ENCODE results near the gene ETV1. TPM values are rescaled to one million over a fixed set of nuclear protein-coding genes. Genes with fewer than 3 reads are reported as not detected.

The ETV1 gene
- total and polyA plus RNA-seq, 9 donors, result 0.60 to 6.3 (median 2.3) TPM

DNA sequence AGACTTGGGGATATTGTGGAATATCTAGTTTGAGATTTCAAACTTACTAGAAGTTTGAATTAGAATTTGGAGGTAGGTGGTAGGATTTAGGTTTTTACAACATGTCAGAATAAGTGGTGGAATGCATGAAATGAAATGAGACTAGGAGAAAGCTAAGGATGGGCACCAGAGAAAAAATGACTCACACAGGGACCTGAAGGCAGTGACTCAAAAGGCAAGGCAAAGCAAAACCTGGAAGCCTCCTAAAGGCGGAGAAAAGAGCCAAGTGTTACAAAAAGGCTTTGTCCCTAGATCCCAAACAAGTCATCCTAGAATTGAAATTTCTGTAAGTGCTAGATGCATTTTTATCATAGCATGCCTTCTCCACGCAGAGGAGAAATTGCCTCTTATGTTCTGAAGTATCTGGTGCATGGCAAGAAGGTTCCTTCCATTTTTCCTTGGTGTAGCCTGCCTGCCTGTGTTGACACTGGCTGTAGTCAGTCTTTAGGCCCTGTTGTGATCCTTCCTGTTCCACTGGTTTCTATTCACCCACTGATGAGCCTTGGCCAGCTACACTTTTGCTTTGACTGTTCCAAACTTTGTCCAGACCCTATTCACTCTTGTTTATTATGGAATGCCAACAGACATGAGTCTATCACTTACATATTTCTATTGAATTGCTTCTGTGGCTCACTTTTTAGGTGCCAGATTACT is 109.3 kb downstream of the ETV1 start:
- Histone ChIP-seq H3K27ac (no peak overlapping the region), H3K27me3 (no peaks in the 10 kb centered on the region), H3K9me3 (no peaks in the 10 kb centered on the region), H3K4me1 (ENCODE audit: insufficient read depth) (no peaks in the 10 kb centered on the region), H3K4me3 (no peak overlapping the region), H3K36me3 (no peaks in the 10 kb centered on the region)
- intact Hi-C loops (cut with DNase I), result loop anchor here in 1 of 4 donors (5.0 kb wide), 1 partner anchor 358 kb away; no protein-coding TSS in a partner anchor
- TF ChIP-seq EP300 (IDR thresholded peaks at IDR 0.05) (no peak), POLR2A (IDR thresholded peaks at IDR 0.05) (no peak)
- TF ChIP-seq, protein P1, sequence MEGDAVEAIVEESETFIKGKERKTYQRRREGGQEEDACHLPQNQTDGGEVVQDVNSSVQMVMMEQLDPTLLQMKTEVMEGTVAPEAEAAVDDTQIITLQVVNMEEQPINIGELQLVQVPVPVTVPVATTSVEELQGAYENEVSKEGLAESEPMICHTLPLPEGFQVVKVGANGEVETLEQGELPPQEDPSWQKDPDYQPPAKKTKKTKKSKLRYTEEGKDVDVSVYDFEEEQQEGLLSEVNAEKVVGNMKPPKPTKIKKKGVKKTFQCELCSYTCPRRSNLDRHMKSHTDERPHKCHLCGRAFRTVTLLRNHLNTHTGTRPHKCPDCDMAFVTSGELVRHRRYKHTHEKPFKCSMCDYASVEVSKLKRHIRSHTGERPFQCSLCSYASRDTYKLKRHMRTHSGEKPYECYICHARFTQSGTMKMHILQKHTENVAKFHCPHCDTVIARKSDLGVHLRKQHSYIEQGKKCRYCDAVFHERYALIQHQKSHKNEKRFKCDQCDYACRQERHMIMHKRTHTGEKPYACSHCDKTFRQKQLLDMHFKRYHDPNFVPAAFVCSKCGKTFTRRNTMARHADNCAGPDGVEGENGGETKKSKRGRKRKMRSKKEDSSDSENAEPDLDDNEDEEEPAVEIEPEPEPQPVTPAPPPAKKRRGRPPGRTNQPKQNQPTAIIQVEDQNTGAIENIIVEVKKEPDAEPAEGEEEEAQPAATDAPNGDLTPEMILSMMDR (IDR thresholded peaks at IDR 0.05), result no peak
- 80 to 91% (median 86%) methylated on average over 2 of the region's 2 CpGs for WGBS, 3 donors
- DNase-seq, result no peak

- Histone ChIP-seq H3K4me3 (no peak overlapping the region), H3K27me3 (no peaks in the 10 kb centered on the region), H3K27ac (no peak overlapping the region), H3K9me3 (no peaks in the 10 kb centered on the region), H3K36me3 (no peaks in the 10 kb centered on the region), H3K4me1 (ENCODE audit: insufficient read depth) (no peaks in the 10 kb centered on the region)
- TF ChIP-seq, protein P1 (IDR thresholded peaks at IDR 0.05), result no peak
- TF ChIP-seq POLR2A (IDR thresholded peaks at IDR 0.05) (no peak), EP300 (IDR thresholded peaks at IDR 0.05) (no peak)
- intact Hi-C loops (cut with DNase I), result loop anchor here in 1 of 4 donors (5.0 kb wide), 1 partner anchor 357 kb away; no protein-coding TSS in a partner anchor
- no peak for DNase-seq
Observed at GRCh38 chr7:13879143-13879542, 110.3 kb downstream of the ETV1 start.

DNA sequence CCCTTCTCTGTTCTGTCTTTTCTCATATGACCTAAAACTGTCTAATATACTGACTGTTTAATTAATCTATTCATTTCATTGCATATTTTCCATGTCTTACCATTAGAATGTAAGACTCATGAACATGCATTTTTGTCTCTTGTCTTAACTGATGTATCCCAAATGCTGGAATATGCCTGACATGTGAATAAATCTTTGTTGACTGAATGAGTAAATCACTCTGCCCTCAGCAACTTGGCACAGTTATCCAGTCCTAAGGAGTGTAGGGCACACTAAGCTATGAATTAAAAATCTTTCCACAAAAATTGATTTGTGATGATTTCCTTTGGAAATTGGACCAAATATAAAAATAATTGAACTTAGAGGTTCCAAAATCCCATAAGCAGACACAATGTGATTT is 111.3 kb downstream of the ETV1 start:
- Histone ChIP-seq H3K4me3 (no peak overlapping the region), H3K27ac (no peak overlapping the region), H3K9me3 (no peaks in the 10 kb centered on the region), H3K27me3 (no peaks in the 10 kb centered on the region), H3K4me1 (ENCODE audit: insufficient read depth) (no peaks in the 10 kb centered on the region), H3K36me3 (no peaks in the 10 kb centered on the region)
- no peak for DNase-seq
- no peak for TF ChIP-seq POLR2A (IDR thresholded peaks at IDR 0.05)
- no peak for TF ChIP-seq EP300 (IDR thresholded peaks at IDR 0.05)
- TF ChIP-seq, protein P1 (IDR thresholded peaks at IDR 0.05), result no peak
- intact Hi-C loops (cut with DNase I), result loop anchor here in 1 of 4 donors (5.0 kb wide), 1 partner anchor 356 kb away; no protein-coding TSS in a partner anchor

GRCh38 chr7:13875496-13876074 is 113.9 kb downstream of the ETV1 start:
- TF ChIP-seq, protein P1 (IDR thresholded peaks at IDR 0.05), result no peak
- TF ChIP-seq POLR2A (IDR thresholded peaks at IDR 0.05), result no peak
- TF ChIP-seq EP300 (IDR thresholded peaks at IDR 0.05), result no peak
- intact Hi-C loops (cut with DNase I), result loop anchor here in 1 of 4 donors (5.0 kb wide), 1 partner anchor 353 kb away; no protein-coding TSS in a partner anchor
- WGBS, 3 donors, result 76 to 79% (median 77%) methylated on average over 5 of the region's 5 CpGs
- H3K4me3 ChIP-seq, result no peak overlapping the region
- no peaks in the 10 kb centered on the region for H3K27me3 ChIP-seq
- no peak for DNase-seq
- no peaks in the 10 kb centered on the region for H3K4me1 ChIP-seq (ENCODE audit: insufficient read depth)
- H3K36me3 ChIP-seq, result no peaks in the 10 kb centered on the region
- no peaks in the 10 kb centered on the region for H3K9me3 ChIP-seq
- H3K27ac ChIP-seq, result no peak overlapping the region
